Fibroblast of the aortic adventitia (primary cell): ENCODE results near the gene PRSS8. TPM values are rescaled to one million over a fixed set of nuclear protein-coding genes. Genes with fewer than 3 reads are reported as not detected.

Source experiments
- DNase-seq: peaks from one replicate; pipeline ENCODE4 v3.0.0-alpha.2; 2010; ENCODE audit warnings: low read depth
- H3K4me3 ChIP-seq: 2 replicates; pipeline ENCODE4 v1.5.1; 2011; ENCODE audit warnings: low read depth, mild to moderate bottlenecking, control low read depth, low read length, moderate library complexity
- CTCF ChIP-seq: IDR thresholded peaks from 2 replicates; pipeline ENCODE4 v1.5.1; 2011; ENCODE audit warnings: mild to moderate bottlenecking, low read length, control low read depth, inconsistent platforms; ENCODE audit not compliant: insufficient read depth
- total RNA-seq: library from RNA; depleted of rRNA; stranded (reverse); fragments of >200 nt; gene quantifications from 2 replicates; pipeline ENCODE4 v1.2.3, GENCODE V29; 2012; ENCODE audit warnings: low replicate concordance

Gene PRSS8
- not detected in 2 replicates for total RNA-seq

- no peak for TF ChIP-seq CTCF
- DNase-seq = no peak
- H3K4me3 ChIP-seq = no peak within 1 kb of the TSS
These were observed at the start of gene PRSS8 for GRCh38 chr16:31135535-31136286. PRSS8 (minus strand) TSS chr16:31135727; CDS start chr16:31135498, 229 bp downstream.

- TF ChIP-seq CTCF = no peak
- H3K4me3 ChIP-seq = no peak overlapping the region
These were observed 49.4 kb upstream of the PRSS8 start for GRCh38 chr16:31184888-31185287.

GRCh38 chr16:31183432-31184428 is 48.2 kb upstream of the PRSS8 start:
- H3K4me3 ChIP-seq = peak overlapping the region; percentile 39
- DNase-seq = no peak
- TF ChIP-seq CTCF = no peak

More at GRCh38 chr16:31184888-31185287, 49.4 kb upstream of the PRSS8 start:
- no peak for DNase-seq

GRCh38 chr16:31182391-31182790 is 46.9 kb upstream of the PRSS8 start:
- no peak for TF ChIP-seq CTCF
- H3K4me3 ChIP-seq = peak overlapping the region; percentile 96
- no peak for DNase-seq

- TF ChIP-seq CTCF = no peak
- DNase-seq = no peak
- peak overlapping the region; percentile 96 for H3K4me3 ChIP-seq
These were observed 45.7 kb upstream of the PRSS8 start for GRCh38 chr16:31181102-31181830.

- peak within 1 kb of the TSS; percentile 96 for H3K4me3 ChIP-seq
- no peak for TF ChIP-seq CTCF
- DNase-seq = peak; percentile 90
These were observed 44.4 kb upstream of the PRSS8 start, which contains the start of gene FUS for GRCh38 chr16:31179747-31180459. FUS (plus strand) TSS chr16:31180139; CDS start chr16:31180215, 76 bp downstream.
